ENCODE data around the gene MAP1A. TPM values are rescaled to one million over a fixed set of nuclear protein-coding genes. Genes with fewer than 3 reads are reported as not detected.

MAP1A gene
- polyA plus RNA-seq, 2 of the 4 experiments (the other 2 are of a cell fraction): 0.43 to 0.54 TPM

- CTCF ChIA-PET: interaction anchor here (0.6 to 6.3 kb wide), 11 partner anchors 8 to 159 kb away, joined by 3 to 30 read pairs (median 3); partner anchors contain the start of gene TP53BP1
- ATAC-seq (no peak), FAIRE-seq (no peak), DNase-seq (ENCODE audit: low read depth in 1 of 2, low spot score in 1 of 2) (no peak)
- H3K4me3 ChIP-seq: no peak overlapping the region
- TF ChIP-seq, protein P1, sequence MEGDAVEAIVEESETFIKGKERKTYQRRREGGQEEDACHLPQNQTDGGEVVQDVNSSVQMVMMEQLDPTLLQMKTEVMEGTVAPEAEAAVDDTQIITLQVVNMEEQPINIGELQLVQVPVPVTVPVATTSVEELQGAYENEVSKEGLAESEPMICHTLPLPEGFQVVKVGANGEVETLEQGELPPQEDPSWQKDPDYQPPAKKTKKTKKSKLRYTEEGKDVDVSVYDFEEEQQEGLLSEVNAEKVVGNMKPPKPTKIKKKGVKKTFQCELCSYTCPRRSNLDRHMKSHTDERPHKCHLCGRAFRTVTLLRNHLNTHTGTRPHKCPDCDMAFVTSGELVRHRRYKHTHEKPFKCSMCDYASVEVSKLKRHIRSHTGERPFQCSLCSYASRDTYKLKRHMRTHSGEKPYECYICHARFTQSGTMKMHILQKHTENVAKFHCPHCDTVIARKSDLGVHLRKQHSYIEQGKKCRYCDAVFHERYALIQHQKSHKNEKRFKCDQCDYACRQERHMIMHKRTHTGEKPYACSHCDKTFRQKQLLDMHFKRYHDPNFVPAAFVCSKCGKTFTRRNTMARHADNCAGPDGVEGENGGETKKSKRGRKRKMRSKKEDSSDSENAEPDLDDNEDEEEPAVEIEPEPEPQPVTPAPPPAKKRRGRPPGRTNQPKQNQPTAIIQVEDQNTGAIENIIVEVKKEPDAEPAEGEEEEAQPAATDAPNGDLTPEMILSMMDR (IDR thresholded peaks at IDR 0.05): peak; percentile 43
- TF ChIP-seq HOXA7 (CRISPR knock-in tag; IDR thresholded peaks at IDR 0.05) (no peak), RAD21 (conservative IDR thresholded peaks at IDR 0.05 in 1 of 2, IDR thresholded peaks at IDR 0.05 in 1 of 2) (peak; percentile 32 to 43; a peak in 2 of 5 replicates), POLR2AphosphoS2 (conservative IDR thresholded peaks at IDR 0.05; ENCODE audit: low read length) (no peak), RFX5 (IDR thresholded peaks at IDR 0.05) (no peak), EHF (CRISPR knock-in tag; IDR thresholded peaks at IDR 0.05) (no peak)
- peaks cover 12% of the 10 kb centered on the region for H3K4me1 ChIP-seq
- H3K4me2 ChIP-seq: no peak overlapping the region
- no peak overlapping the region for H3K27ac ChIP-seq
- POLR2A ChIA-PET: no interaction called here
- no peaks in the 10 kb centered on the region for H3K9me3 ChIP-seq
- WGBS (ENCODE audit: missing lambda C conversion rate): 49% methylated on average over 4 of the region's 4 CpGs
Measured at GRCh38 chr15:43514241-43515057, 3.0 kb upstream of the MAP1A start.

GRCh38 chr15:43515741-43516140, 1.7 kb upstream of the MAP1A start:
- FAIRE-seq: no peak
- peaks cover 8% of the 10 kb centered on the region; the same call in 2 of the 3 replicates for H3K4me1 ChIP-seq
- 49% methylated on average over 2 of the region's 2 CpGs for WGBS (ENCODE audit: missing lambda C conversion rate)
- no peak overlapping the region for H3K27ac ChIP-seq
- TF ChIP-seq, protein P2, sequence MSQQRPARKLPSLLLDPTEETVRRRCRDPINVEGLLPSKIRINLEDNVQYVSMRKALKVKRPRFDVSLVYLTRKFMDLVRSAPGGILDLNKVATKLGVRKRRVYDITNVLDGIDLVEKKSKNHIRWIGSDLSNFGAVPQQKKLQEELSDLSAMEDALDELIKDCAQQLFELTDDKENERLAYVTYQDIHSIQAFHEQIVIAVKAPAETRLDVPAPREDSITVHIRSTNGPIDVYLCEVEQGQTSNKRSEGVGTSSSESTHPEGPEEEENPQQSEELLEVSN (IDR thresholded peaks at IDR 0.05; ENCODE audit: borderline replicate concordance, low read depth): no peak
- TF ChIP-seq FOSB (CRISPR knock-in tag; IDR thresholded peaks at IDR 0.05) (no peak), MAFK (IDR thresholded peaks at IDR 0.05; ENCODE audit: partially characterized antibody) (no peak), NR3C1 (IDR thresholded peaks at IDR 0.05) (no peak), BHLHE40 (IDR thresholded peaks at IDR 0.05; ENCODE audit: low read depth, low read length) (no peak)
- TF ChIP-seq, protein P1 (IDR thresholded peaks at IDR 0.05): no peak
- TF ChIP-seq, protein P3, sequence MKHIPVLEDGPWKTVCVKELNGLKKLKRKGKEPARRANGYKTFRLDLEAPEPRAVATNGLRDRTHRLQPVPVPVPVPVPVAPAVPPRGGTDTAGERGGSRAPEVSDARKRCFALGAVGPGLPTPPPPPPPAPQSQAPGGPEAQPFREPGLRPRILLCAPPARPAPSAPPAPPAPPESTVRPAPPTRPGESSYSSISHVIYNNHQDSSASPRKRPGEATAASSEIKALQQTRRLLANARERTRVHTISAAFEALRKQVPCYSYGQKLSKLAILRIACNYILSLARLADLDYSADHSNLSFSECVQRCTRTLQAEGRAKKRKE (CRISPR knock-in tag; IDR thresholded peaks at IDR 0.05; ENCODE audit: low read depth): no peak
- TF ChIP-seq, protein P4, sequence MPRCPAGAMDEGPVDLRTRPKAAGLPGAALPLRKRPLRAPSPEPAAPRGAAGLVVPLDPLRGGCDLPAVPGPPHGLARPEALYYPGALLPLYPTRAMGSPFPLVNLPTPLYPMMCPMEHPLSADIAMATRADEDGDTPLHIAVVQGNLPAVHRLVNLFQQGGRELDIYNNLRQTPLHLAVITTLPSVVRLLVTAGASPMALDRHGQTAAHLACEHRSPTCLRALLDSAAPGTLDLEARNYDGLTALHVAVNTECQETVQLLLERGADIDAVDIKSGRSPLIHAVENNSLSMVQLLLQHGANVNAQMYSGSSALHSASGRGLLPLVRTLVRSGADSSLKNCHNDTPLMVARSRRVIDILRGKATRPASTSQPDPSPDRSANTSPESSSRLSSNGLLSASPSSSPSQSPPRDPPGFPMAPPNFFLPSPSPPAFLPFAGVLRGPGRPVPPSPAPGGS (IDR thresholded peaks at IDR 0.05): no peak
- no peak overlapping the region for H3K4me2 ChIP-seq
- POLR2A ChIA-PET: no interaction called here
- H3K4me3 ChIP-seq: no peak overlapping the region
- CTCF ChIA-PET: interaction anchor here (0.9 to 6.3 kb wide), 6 partner anchors 8 to 160 kb away, joined by 3 to 30 read pairs (median 4); partner anchors contain the start of gene TP53BP1
- no peaks in the 10 kb centered on the region for H3K9me3 ChIP-seq
- no peak for ATAC-seq
- no peak for DNase-seq (ENCODE audit: low read depth in 1 of 2, low spot score in 1 of 2)

GRCh38 chr15:43516185-43516584, 1.2 kb upstream of the MAP1A start:
- DNase-seq (ENCODE audit: low read depth in 1 of 2, low spot score in 1 of 2): no peak
- H3K4me3 ChIP-seq: no peak overlapping the region
- WGBS (ENCODE audit: missing lambda C conversion rate): 69% methylated on average over 5 of the region's 5 CpGs
- no peaks in the 10 kb centered on the region for H3K9me3 ChIP-seq
- peaks cover 6% of the 10 kb centered on the region; the same call in 2 of the 3 replicates for H3K4me1 ChIP-seq
- ChIA-PET POLR2A (no interaction called here), CTCF (interaction anchor here (0.6 to 6.3 kb wide), 5 partner anchors 10 to 75 kb away, joined by 3 to 30 read pairs (median 3); partner anchors contain the start of gene TP53BP1)
- no peak for FAIRE-seq
- H3K4me2 ChIP-seq: no peak overlapping the region
- no peak overlapping the region for H3K27ac ChIP-seq
- no peak for ATAC-seq
- no peak for TF ChIP-seq NR3C1 (IDR thresholded peaks at IDR 0.05)
- TF ChIP-seq ELK1 (IDR thresholded peaks at IDR 0.05; ENCODE audit: low read depth, low read length): no peak
- no peak for TF ChIP-seq HOXA7 (CRISPR knock-in tag; IDR thresholded peaks at IDR 0.05)
- no peak for TF ChIP-seq ZFP36 (IDR thresholded peaks at IDR 0.05; ENCODE audit: borderline replicate concordance, partially characterized antibody)
- no peak for TF ChIP-seq ZC3H11A (IDR thresholded peaks at IDR 0.05)
- no peak for TF ChIP-seq CBX2 (IDR thresholded peaks at IDR 0.05; ENCODE audit: borderline replicate concordance, low read depth)
- TF ChIP-seq RAD21 (conservative IDR thresholded peaks at IDR 0.05 in 1 of 2, IDR thresholded peaks at IDR 0.05 in 1 of 2): no peak
- TF ChIP-seq POLR2A (IDR thresholded peaks at IDR 0.05; ENCODE audit: low read length): no peak
